HG03280 (cell line): Measurements from ENCODE around the gene CTRB1.
"Not testable (repeated sequence)": the region's sequence is repeated elsewhere in the genome, so short reads cannot be mapped to it uniquely, and the experiment has no call there.

ENCODE experiments used
- ATAC-seq: cut with Tn5 transposase; IDR thresholded peaks from one replicate; pipeline ENCODE4 v1.9.1; 2021; ENCODE audit warnings: mild to moderate bottlenecking, moderate library complexity; ENCODE audit not compliant: unreplicated experiment

CTRB1 gene

DNA sequence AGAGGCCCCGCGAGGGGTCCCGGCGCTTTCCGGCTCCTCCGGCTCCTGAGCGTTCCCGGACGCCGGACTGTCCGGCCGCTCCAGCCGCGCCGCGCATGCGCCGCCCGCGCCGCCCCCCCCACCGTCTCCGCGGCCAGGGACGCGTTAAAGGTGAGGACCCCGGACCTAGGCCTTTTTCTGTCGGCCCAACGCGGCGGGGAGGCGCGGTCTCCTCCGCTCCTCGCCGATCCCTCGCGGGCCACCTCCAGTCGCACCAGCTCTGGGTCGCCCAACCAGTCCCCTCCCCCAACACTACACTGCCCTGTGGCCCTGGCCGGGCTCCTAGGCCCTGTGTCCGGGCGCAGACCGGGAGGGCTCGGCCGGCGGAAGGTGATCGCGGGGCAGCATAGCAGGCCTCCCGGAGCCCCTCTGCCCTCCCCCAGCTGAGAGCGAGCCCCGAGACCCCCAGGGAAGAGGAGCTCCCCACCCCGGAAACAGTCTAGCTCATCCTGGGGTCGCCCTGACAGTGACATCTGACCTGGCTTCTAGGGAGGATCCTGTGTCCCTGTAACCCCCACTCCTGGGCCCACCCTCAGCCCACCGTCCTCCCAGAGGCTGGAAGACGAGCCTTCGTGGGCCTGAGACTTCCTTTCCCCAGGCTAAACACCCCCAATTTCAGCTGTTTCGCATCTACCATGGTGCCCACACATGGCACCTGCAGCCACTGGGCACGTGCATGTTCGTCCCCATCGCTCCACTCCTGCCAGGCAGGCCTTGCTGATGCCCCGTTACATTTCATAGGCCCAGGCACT is 47.3 kb downstream of the CTRB1 start:
- ATAC-seq = peak; percentile 64

DNA sequence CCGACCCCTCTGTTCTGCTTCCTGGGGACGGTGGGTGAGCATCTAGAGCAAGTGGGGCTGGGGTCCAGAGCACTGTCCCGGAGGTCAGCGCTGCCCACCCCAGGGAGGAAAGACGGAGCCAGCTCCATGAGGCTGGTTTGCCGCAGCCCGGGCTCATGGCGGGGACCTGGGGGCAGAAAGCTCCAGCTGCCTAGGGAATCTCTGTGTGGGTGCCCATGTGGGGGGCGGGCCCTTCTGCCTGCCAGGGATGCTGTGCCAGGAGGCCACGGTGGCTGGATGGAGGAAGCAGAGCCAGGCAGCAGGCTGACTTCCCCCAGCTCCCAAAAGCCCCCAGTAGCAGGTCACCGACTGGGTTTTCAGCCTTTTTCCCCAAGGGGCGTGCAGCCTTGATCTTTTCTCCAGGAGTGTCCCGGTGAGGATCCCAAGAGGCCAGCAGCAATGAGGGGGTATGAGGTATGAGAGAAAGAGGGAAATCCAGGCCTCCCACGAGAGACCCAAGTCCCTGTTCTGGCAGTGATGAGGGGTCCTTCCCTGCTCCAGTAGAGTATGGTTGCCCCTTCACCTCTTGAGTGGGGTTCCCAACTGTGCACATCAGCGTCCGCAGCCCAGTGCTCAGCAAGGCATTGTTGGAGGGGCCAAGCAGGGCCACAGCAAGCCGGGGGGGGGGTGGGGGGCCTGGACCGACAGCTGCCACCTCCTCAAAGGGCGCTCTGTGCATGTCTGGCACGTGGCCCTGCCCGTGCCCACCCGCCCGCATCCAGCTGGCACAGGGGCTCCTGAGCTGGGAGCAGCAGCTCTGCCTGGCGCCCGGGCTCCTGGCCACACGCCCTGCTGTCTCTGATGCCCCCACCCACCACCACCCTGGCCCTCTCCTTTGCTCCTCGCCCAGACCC is 48.2 kb downstream of the CTRB1 start:
- ATAC-seq = no peak

DNA sequence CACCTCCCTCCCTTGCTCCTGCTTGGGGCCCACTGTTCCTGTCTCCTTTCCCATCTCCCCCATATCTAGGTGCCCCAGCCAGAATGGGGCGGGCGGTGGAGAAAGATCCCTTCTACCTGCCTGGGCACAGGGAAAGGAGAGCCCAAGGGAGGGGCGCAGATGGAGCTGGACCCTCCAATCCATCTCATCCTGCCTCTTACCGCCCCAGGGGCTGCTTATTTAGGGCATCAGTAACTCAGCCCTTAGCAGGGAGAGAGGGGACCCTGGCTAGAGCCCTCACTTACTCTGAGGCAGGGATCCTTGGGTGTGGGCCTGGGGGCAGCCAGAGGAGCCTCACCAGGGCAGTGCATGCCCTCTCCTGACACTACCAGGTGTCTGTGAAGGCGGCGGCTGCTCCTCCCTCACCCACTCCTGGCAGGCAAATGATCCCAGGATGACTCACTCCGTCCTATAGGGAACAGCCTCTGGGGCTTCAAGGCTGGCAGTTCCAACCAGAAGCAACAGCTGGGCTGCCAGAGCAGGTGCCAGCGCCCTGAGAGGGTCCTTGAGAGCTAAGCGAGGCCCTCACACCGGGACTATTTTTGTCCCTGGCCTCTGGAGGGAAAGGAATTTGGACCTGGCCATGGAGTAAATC is 49.0 kb downstream of the CTRB1 start:
- ATAC-seq = no peak

DNA sequence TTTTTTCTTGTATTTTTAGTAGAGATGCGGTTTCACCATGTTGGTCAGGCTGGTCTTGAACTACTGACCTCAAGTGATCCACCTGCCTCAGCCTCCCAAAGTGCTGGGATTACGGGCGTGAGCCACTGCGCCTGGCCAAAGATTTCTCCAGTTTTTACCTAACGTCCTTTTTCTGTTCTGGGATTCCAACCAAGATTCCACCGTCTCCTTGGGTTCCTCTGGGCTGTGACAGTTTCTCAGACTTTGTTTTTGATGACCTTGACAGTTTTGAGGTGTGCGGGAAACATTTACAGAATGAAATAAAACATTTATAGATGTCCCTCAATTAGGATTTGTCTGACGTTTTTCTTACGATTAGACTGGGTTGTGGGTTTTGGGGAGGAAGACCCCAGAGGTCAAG is 50.6 kb downstream of the CTRB1 start:
- ATAC-seq = not testable (repeated sequence)

DNA sequence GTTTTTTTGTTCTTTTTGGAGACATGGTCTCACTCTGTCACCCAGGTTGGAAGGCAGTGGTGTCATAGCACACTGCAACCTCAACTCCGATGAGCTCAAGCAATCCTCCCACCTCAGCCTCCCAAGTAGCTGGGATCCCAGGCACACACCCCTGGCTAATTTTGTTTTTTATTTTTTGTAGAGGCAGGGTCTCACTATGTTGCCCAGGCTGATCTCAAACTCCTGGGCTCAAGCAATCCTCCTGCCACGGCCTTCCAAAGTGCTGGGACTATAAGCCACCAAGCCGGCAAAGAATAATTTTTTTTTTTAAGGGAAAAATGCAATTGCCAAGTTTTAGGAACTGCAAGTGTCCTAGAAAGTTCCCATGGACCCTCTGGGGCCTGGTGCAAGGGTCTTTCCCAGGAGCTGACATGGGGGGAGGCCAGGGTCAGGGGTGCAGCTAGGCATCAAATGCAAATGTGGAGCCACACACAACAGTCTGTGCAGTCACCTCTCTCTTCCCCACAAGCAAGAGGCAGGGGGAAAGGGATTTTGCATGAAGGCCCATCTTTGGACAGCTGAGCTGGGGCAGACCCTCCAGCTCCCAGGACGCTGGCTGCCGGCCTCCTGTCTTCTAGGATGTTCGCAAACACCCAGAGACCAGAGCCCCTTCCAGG is 52.8 kb downstream of the CTRB1 start:
- ATAC-seq = no peak

DNA sequence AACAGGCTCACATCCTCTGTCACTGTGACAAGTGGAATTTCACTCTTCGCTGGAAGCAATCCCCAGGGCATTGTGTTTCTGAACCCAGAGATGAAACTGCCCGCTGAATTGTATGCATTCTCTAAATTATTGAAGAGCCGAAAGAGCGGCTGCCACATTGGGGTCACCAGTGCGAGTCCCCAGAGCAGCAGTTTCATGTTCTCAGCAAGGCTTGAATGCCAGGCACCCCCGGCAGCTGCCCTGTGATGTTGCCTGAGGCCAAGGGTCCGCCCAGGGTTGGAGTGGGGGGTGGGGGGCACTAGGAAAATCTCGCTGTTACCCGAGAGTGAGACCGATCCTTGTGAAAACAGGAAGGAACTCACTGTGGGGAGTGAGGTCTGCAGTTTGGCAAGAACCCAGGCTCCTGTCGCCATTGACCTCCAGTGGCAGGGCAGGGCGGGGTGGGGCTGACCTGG is 53.3 kb downstream of the CTRB1 start:
- no peak for ATAC-seq

DNA sequence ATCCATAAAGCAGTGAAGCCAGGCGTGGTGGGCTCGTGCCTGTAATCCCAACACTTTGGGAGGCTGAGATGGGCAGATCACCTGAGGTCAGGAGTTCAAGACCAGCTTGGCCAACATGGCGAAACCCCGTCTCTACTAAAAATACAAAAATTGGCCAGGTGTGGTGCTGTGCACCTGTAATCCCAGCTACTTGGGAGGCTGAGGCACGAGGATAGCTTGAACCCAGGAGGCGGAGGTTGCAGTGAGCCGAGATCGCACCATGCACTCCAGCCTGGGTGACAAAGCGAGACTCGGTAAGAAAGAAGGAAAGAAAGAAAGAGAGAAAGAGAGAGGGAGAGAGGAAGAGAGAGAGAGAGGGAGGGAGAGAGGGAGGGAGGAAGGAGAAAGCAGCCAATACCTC is 53.8 kb downstream of the CTRB1 start:
- not testable (repeated sequence) for ATAC-seq

DNA sequence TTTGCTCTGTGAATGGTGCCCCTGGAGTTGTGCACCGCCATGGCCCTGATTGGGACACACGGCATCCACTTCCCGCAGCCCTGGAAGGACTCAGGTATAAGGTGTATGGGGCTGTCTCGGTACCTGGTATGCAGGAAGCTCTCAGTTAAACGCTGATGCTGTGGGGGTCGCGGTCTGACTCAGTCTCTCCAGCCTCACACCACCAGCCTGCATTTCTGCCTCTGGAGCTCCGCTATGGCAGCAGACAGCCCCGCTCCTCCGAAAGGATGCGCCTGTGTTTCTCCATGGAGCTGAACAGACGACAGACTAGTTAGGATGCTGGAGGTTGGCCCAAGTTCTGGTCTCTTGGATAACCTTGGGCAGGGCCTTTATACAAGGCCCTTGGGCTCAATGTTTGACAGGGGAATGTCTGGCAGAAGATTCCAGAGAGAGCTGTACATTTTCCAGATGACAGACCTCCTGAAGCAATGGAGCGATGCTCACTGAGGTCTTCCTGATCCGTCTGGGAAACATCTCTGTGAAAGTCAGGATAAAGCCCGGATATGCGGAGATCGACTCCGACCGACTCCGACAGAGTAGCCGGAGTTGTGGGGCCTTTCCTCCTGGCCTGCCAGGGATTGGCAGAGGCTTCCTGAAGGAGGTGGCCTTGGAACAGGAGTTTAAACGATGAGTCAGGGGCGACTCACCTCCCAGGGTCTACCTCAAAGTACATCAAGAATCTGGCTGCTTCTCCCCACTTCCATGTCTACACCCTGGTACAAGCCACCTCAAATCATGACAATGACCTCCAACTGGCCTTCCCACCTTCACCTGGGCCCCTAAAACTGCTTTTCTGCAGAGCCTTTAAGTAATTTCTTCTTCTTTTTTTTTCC is 54.5 kb downstream of the CTRB1 start:
- no peak for ATAC-seq
